Muscle layer of duodenum (tissue), 2 donors: ENCODE measurements around the gene CAPRIN1.
A peak's percentile ranks its signal among the peaks of the same experiment; 100 is the strongest.

Source experiments
- H3K27ac ChIP-seq: one replicate; pipeline ENCODE4 v1.7.0; 2013; ENCODE audit warnings: mild to moderate bottlenecking, low read length
- H3K27me3 ChIP-seq: one replicate; pipeline ENCODE4 v1.7.0; 2013; ENCODE audit warnings: low read depth, mild to moderate bottlenecking, control low read depth, low read length
- H3K36me3 ChIP-seq, 2 donors: one replicate each; pipeline ENCODE4 v1.7.0; 2013; ENCODE audit warnings: low read length in 2 of 2, control low read depth in 1 of 2, mild to moderate bottlenecking in 1 of 2; ENCODE audit not compliant: insufficient read depth in 2 of 2, control insufficient read depth in 1 of 2
- H3K4me1 ChIP-seq, 2 donors: one replicate each; pipeline ENCODE4 v1.7.0; 2013; ENCODE audit warnings: low read length in 2 of 2, mild to moderate bottlenecking in 2 of 2, control low read depth in 1 of 2, moderate library complexity in 1 of 2; ENCODE audit not compliant: insufficient read depth in 2 of 2, control insufficient read depth in 1 of 2
- H3K4me3 ChIP-seq, 2 donors: one replicate each; pipeline ENCODE4 v1.7.0; 2013; ENCODE audit warnings: low read length in 2 of 2, low read depth in 1 of 2, mild to moderate bottlenecking in 1 of 2
- H3K9me3 ChIP-seq, 2 donors: one replicate each; pipeline ENCODE4 v1.7.0; 2013; ENCODE audit warnings: low read length in 2 of 2, control low read depth in 1 of 2, mild to moderate bottlenecking in 1 of 2; ENCODE audit not compliant: control insufficient read depth in 1 of 2
- donor health status: healthy.

The CAPRIN1 gene

GRCh38 chr11:34029176-34029575 lies 22.4 kb upstream of the CAPRIN1 start:
- H3K9me3 ChIP-seq, result no peaks in the 10 kb centered on the region
- H3K36me3 ChIP-seq, result no peaks in the 10 kb centered on the region
- no peaks in the 10 kb centered on the region for H3K27me3 ChIP-seq
- H3K27ac ChIP-seq, result no peak overlapping the region
- H3K4me3 ChIP-seq, result no peak overlapping the region
- H3K4me1 ChIP-seq, result no peaks in the 10 kb centered on the region

- Histone ChIP-seq H3K27ac (no peak overlapping the region), H3K9me3 (no peaks in the 10 kb centered on the region), H3K27me3 (no peaks in the 10 kb centered on the region), H3K36me3 (no peaks in the 10 kb centered on the region), H3K4me1 (no peaks in the 10 kb centered on the region), H3K4me3 (no peak overlapping the region)
These were observed 21.1 kb upstream of the CAPRIN1 start for GRCh38 chr11:34030382-34030781.

GRCh38 chr11:34033399-34033798 lies 18.1 kb upstream of the CAPRIN1 start:
- Histone ChIP-seq H3K27ac (no peak overlapping the region), H3K4me3 (no peak overlapping the region)

GRCh38 chr11:34034053-34034452 lies 17.5 kb upstream of the CAPRIN1 start:
- no peaks in the 10 kb centered on the region for H3K9me3 ChIP-seq
- H3K4me1 ChIP-seq, result no peaks in the 10 kb centered on the region
- no peak overlapping the region for H3K27ac ChIP-seq
- no peaks in the 10 kb centered on the region for H3K27me3 ChIP-seq
- H3K4me3 ChIP-seq, result no peak overlapping the region
- H3K36me3 ChIP-seq, result no peaks in the 10 kb centered on the region

More at GRCh38 chr11:34033399-34033798, 18.1 kb upstream of the CAPRIN1 start:
- H3K4me1 ChIP-seq, result no peaks in the 10 kb centered on the region
- H3K9me3 ChIP-seq, result no peaks in the 10 kb centered on the region
- H3K27me3 ChIP-seq, result no peaks in the 10 kb centered on the region
- no peaks in the 10 kb centered on the region for H3K36me3 ChIP-seq

GRCh38 chr11:34036456-34036855 lies 15.1 kb upstream of the CAPRIN1 start:
- H3K27ac ChIP-seq, result no peak overlapping the region

GRCh38 chr11:34037016-34037415 lies 14.5 kb upstream of the CAPRIN1 start:
- Histone ChIP-seq H3K4me3 (no peak overlapping the region), H3K27me3 (no peaks in the 10 kb centered on the region), H3K27ac (no peak overlapping the region), H3K36me3 (no peaks in the 10 kb centered on the region), H3K9me3 (no peaks in the 10 kb centered on the region), H3K4me1 (no peaks in the 10 kb centered on the region)

More at GRCh38 chr11:34036456-34036855, 15.1 kb upstream of the CAPRIN1 start:
- Histone ChIP-seq H3K36me3 (no peaks in the 10 kb centered on the region), H3K4me3 (no peak overlapping the region), H3K27me3 (no peaks in the 10 kb centered on the region), H3K9me3 (no peaks in the 10 kb centered on the region), H3K4me1 (no peaks in the 10 kb centered on the region)

- Histone ChIP-seq H3K9me3 (no peaks in the 10 kb centered on the region), H3K27ac (no peak overlapping the region)
These were observed 11.0 kb upstream of the CAPRIN1 start for GRCh38 chr11:34040571-34040970.

GRCh38 chr11:34044664-34045485 lies 6.7 kb upstream of the CAPRIN1 start:
- Histone ChIP-seq H3K36me3 (no peaks in the 10 kb centered on the region), H3K4me1 (peaks cover 0 to 4% of the 10 kb centered on the region in 2 donors), H3K4me3 (peak overlapping the region in 1 of 2 donors; percentile 15), H3K27me3 (no peaks in the 10 kb centered on the region), H3K9me3 (no peaks in the 10 kb centered on the region), H3K27ac (no peak overlapping the region)

More at GRCh38 chr11:34040571-34040970, 11.0 kb upstream of the CAPRIN1 start:
- no peaks in the 10 kb centered on the region for H3K27me3 ChIP-seq
- H3K4me1 ChIP-seq, result peaks cover 0 to 4% of the 10 kb centered on the region in 2 donors
- no peak overlapping the region for H3K4me3 ChIP-seq
- H3K36me3 ChIP-seq, result no peaks in the 10 kb centered on the region

GRCh38 chr11:34049028-34049427 lies 2.5 kb upstream of the CAPRIN1 start:
- Histone ChIP-seq H3K27me3 (no peaks in the 10 kb centered on the region), H3K27ac (no peak overlapping the region), H3K36me3 (peaks cover 0 to 20% of the 10 kb centered on the region in 2 donors), H3K4me3 (no peak overlapping the region), H3K4me1 (peaks cover 13 to 14% of the 10 kb centered on the region in 2 donors), H3K9me3 (no peaks in the 10 kb centered on the region)

GRCh38 chr11:34050581-34051348 lies 766 bp upstream of the CAPRIN1 start:
- H3K36me3 ChIP-seq, result peaks cover 0 to 20% of the 10 kb centered on the region in 2 donors
- H3K27ac ChIP-seq, result peak overlapping the region; percentile 87
- H3K9me3 ChIP-seq, result no peaks in the 10 kb centered on the region
- H3K4me3 ChIP-seq, result peak overlapping the region; percentile 82 to 98
- peaks cover 15 to 30% of the 10 kb centered on the region in 2 donors for H3K4me1 ChIP-seq
- H3K27me3 ChIP-seq, result no peaks in the 10 kb centered on the region

- Histone ChIP-seq H3K4me3 (peak overlapping the region; percentile 90 to 98), H3K27me3 (no peaks in the 10 kb centered on the region), H3K36me3 (peaks cover 0 to 20% of the 10 kb centered on the region in 2 donors), H3K4me1 (peaks cover 27 to 43% of the 10 kb centered on the region in 2 donors), H3K9me3 (no peaks in the 10 kb centered on the region), H3K27ac (peak overlapping the region; percentile 94)
These were observed 591 bp downstream of the CAPRIN1 start for GRCh38 chr11:34052036-34052607.
